GM18499 (cell line): ENCODE measurements around the gene TMEM61.
"Not testable (repeated sequence)": the region's sequence is repeated elsewhere in the genome, so short reads cannot be mapped to it uniquely, and the experiment has no call there.

ENCODE experiments used
- ATAC-seq: cut with Tn5 transposase; IDR thresholded peaks from one replicate; pipeline ENCODE4 v1.9.1; 2021; ENCODE audit warnings: moderate number of reproducible peaks; ENCODE audit not compliant: insufficient read depth, unreplicated experiment

TMEM61 gene

GRCh38 chr1:54998100-54998499 is 17.7 kb downstream of the TMEM61 start:
- ATAC-seq = no peak

DNA sequence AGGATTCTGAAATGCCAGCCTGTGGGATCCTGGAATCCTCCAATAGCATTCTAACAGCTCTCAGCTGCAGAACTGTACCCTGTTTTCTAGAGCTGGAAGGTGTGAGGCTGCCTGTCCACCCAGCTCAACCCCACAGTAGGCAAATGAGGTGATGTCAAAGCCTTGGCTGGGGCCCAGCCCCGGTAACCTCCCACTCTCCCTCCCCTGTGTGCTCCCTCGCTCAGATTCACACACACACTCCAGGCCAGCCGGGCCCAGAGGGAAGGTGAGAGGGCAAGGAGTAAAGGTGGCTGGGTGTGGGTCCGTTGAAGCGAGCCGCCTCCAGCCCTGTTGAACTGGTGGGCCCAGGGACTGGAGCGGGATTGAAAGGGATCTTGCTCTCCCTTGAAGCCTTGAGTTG is 18.2 kb downstream of the TMEM61 start, which contains the start of gene BSND:
Gene BSND (plus strand): TSS at position 257 of the 400 bp plus-strand sequence. CDS start 254 bp downstream, outside the sequence.
- ATAC-seq = no peak

GRCh38 chr1:55000110-55001085 is 20.0 kb downstream of the TMEM61 start:
- ATAC-seq = no peak

DNA sequence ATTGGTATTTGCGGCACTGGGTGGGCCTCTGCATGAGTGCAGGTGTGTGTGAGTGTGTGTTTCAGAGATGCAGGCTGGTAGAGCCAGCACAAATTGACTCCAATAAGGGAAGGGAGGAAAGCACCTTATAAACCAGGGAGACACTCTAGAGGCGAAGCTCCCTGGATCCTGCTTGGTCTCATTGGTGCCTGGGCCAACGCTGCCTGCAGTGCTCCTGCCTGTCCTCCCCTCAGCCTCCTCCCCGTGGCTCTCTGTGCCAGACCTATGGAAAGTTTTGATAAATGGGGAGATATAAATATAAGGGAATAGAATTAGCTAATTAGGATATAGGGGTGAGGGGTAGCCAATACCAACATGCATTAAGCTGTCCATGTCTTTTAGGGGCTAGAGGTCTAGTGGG is 20.9 kb downstream of the TMEM61 start:
- no peak for ATAC-seq

- ATAC-seq = no peak
Measured at GRCh38 chr1:55002686-55003085, 22.3 kb downstream of the TMEM61 start.

GRCh38 chr1:55005351-55006140 is 25.1 kb downstream of the TMEM61 start:
- no peak for ATAC-seq

DNA sequence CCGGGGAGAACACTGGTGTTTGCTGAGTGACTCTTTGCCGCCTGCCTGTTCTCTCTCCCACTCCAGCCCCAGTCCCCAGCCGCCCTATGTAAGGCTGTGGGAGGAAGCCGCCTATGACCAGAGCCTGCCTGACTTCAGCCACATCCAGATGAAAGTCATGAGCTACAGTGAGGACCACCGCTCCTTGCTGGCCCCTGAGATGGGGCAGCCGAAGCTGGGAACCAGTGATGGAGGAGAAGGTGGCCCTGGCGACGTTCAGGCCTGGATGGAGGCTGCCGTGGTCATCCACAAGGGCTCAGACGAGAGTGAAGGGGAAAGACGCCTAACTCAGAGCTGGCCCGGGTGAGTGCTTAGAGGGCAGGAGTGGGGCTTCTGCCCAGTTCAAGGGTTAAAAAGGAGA is 26.5 kb downstream of the TMEM61 start:
- ATAC-seq = no peak

DNA sequence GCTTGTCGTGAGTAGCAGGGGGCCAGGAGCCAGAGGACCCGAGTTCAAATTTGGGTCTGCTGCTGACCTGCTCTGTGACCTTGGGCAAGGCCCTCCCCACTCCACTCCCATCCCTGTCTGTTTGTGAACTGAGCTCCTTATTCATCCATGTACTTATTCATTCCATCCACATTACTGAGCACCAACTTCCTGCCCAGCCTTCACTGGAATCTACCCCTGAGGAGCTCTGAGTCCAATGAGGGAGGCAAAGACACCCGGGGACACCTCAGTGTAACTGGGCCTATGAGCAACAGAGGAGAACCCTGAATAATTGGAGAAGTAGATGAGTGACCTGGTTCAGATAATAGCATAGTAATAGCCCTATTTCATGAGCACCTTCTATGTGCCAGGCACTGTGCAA is 27.2 kb downstream of the TMEM61 start:
- ATAC-seq = no peak

DNA sequence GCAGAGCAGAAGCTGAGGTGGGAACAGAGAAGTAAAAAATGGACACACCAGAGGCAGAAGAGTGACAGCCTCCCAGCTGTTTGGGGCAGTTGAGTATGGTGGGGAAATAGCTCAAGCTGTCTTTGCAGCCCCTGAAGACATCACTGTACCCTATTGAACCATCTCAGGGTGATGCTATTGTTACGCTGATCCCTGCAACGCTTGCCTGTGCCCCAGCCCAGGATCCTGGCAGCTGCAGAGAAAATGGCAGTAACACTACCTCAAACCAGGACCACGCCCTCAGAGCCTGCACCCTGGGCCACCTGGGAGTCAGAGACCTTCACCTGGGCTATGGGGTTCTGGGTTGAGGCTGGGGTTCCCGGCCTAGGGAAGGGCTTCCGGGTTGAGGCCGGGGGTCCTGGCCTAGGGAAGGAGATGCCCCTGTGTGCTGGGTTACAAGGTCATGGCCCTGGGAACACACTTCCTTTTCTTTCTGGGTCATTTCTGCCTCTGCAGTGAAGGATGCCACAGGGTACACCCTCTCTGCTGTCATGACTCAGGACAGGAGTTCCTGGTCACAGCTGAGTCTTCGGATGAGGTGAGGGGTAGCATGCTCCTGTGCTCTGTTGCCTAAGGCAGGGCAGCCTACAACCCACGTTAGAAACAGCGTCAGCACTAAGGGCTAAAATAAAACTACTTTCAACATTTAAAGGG is 29.9 kb downstream of the TMEM61 start:
- ATAC-seq = no peak

DNA sequence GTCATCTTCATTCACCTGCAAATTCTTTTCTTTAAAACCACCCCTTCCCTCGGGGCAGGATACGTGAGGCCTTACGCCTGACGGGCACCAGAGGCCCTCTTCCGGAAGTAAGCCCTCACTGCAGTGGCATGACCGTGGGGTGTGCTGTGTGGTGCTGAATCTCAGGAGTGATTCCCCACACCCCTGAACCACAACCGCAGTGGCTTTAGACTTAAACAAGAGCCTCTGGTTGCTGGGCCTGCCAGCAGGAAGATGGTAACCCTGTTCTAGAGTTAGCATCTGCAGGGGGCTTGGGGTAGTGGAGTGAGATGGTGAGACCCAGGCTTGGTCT is 30.4 kb downstream of the TMEM61 start:
- ATAC-seq = no peak

DNA sequence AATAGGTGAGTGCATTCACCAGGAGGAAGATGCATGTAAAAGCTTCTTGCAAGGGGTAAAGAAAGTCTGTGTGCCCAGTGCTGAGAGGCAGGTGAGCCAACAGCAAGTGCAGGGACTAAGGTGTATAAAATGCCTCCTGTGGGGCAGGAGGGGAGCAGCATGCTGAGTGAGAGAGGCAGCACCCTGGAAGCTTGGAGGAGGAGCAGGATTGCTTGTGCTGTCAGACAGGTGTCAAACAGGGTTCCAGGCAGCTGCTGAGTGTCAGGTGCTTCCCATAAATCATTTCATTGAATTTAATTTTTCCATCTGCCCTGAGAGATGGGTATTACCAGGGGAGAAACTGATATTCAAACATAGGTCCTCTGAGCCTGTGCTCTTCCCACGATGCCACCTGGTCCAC is 32.2 kb downstream of the TMEM61 start:
- no peak for ATAC-seq

DNA sequence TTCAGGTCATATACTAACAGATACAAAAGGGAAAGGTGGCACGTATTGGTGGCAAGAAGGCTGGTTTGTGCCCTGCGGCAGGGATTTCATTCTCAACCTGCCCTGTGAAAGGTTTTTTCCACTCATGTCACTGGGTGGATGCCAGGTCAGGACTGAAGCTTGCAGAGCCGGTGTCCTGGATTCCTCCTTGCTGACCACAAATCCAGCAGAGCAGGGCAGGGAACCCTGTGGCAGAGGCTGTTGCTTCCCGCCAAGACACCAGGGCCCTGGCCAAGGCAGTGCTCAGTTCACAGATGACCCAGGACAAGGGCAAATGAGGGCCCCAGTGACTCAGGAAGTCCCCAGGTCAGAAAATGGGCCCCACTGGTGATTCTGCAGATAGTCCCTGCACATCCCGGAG is 34.7 kb downstream of the TMEM61 start:
- ATAC-seq = no peak

GRCh38 chr1:55015731-55016620 is 35.5 kb downstream of the TMEM61 start:
- ATAC-seq = no peak

DNA sequence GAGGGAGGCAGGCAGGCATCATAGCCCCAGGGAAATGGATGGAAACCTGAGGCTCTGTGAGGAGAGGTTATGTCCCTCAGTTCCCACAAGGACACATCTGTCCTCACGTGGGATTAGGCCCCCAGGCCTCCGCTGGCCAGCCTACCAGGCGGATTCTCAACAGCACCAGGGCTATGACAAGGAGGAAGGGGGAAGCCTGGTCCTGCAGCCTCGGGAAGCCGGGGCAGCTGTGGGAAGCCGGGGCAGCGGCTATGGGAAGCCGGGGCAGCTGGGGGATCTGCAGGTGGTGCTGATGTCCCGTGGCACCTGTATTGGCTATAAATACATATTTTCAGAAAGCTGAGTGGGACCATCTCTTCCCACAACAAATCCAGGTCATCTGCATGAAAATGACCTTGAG is 38.0 kb downstream of the TMEM61 start:
- ATAC-seq = no peak

GRCh38 chr1:55021942-55022546 is 41.6 kb downstream of the TMEM61 start:
- no peak for ATAC-seq

DNA sequence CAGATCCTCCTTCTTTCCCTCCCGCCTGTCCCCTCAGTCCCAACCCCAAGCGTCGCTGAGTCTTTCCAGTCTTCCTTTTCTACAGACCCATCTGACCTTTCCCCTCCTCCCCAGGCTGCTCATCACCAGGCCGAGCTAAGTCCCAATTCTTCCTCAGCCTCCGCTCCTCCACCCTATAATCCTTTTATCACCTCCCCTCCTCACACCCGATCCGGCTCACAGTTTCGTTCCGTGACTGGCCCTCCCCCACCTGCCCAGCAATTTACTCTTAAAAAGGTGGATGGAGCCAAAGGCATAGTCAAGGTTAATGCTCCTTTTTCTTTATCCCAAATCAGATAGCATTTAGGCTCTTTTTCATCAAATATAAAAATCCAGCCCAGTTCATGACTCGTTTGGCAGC is 43.7 kb downstream of the TMEM61 start:
- not testable (repeated sequence) for ATAC-seq

- ATAC-seq = not testable (repeated sequence)
Measured at GRCh38 chr1:55026682-55027081, 46.3 kb downstream of the TMEM61 start.

GRCh38 chr1:55031098-55031497 is 50.7 kb downstream of the TMEM61 start:
- not testable (repeated sequence) for ATAC-seq

- no peak for ATAC-seq
Measured at GRCh38 chr1:55033265-55033614, 52.8 kb downstream of the TMEM61 start.
